ENCODE data around the gene ETV6. TPM values are rescaled to one million over a fixed set of nuclear protein-coding genes. Genes with fewer than 3 reads are reported as not detected.

ETV6 gene
- total and polyA plus RNA-seq, 9 of the 15 experiments (the other 6 are each of a cell fraction or from before 2014, with no cell fraction given), result 0.81 to 12.7 (median 4.1) TPM

DNA sequence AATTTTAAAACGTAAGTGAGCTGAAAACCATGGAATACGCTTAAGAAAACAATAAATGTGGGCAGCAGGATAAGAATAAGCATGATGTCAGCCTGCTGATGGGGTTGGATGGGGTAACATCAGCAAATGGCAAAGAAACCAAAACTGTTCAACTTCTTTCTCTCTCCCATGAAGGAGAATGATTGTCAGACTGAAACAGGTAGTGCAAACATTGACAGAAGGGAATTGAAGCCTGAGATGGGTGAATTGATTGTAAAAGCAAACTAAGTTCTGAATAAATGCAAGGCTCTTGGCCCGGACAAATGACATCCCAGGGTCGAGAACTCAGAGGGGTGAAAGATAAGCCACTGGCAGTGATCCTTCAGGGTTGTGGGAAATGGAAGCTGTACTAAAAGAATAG lies 182.6 kb downstream of the ETV6 start:
- Histone ChIP-seq H4K20me1 (replicated peaks; ENCODE audit: control insufficient read depth, insufficient read depth, low read length) (no peaks in the 10 kb centered on the region), H2AFZ (ENCODE audit: low read depth, low read length) (no peak overlapping the region), H3K36me3 (ENCODE audit: control insufficient read depth, insufficient read depth, low read length) (no peaks in the 10 kb centered on the region), H3K9me1 (ENCODE audit: control insufficient read depth, insufficient read depth, low read length) (no peaks in the 10 kb centered on the region), H3K9ac (ENCODE audit: insufficient read depth in 1 of 2, low read depth in 2 of 2, low read length in 2 of 2) (no peak overlapping the region), H3K4me2 (ENCODE audit: insufficient read depth, low read length) (no peak overlapping the region), H3K4me1 (replicated peaks in 1 of 2; ENCODE audit: control insufficient read depth in 2 of 2, insufficient read depth in 2 of 2, low read length in 2 of 2) (peaks cover 7 to 24% of the 10 kb centered on the region in 2 experiments; a peak in 4 of 5 replicates), H3K4me3 (no peak overlapping the region), H3K27ac (ENCODE audit: extremely low read depth, low read depth, low read length) (no peak overlapping the region), H3K79me2 (ENCODE audit: control insufficient read depth, insufficient read depth, low read length) (no peaks in the 10 kb centered on the region), H3K27me3 (ENCODE audit: control insufficient read depth in 2 of 2, insufficient read depth in 2 of 2, low read length in 2 of 2) (no peaks in the 10 kb centered on the region), H3K9me3 (replicated peaks; ENCODE audit: control insufficient read depth, insufficient read depth, low read depth, low read length) (no peaks in the 10 kb centered on the region)
- ATAC-seq, result no peak
- no peak for DNase-seq (ENCODE audit: extremely low read depth in 1 of 4, low spot score in 3 of 4)
- TF ChIP-seq ZBTB17 (CRISPR knock-in tag; IDR thresholded peaks at IDR 0.05) (no peak), FIP1L1 (IDR thresholded peaks at IDR 0.05; ENCODE audit: low read depth, low read length, poor library complexity, severe bottlenecking) (no peak), ATF1 (CRISPR knock-in tag; IDR thresholded peaks at IDR 0.05) (no peak), ATF1 (tag; IDR thresholded peaks at IDR 0.05) (no peak), NONO (IDR thresholded peaks at IDR 0.05; ENCODE audit: low read depth in 2 of 2, low read length in 1 of 2) (no peak), CXXC5 (CRISPR knock-in tag; IDR thresholded peaks at IDR 0.05) (no peak), HSF4 (CRISPR knock-in tag; IDR thresholded peaks at IDR 0.05; ENCODE audit: borderline replicate concordance) (no peak), TRIM28 (IDR thresholded peaks at IDR 0.05) (no peak), TCF7 (IDR thresholded peaks at IDR 0.05; ENCODE audit: borderline replicate concordance) (no peak), EGR1 (conservative IDR thresholded peaks at IDR 0.05) (no peak), ZSCAN29 (IDR thresholded peaks at IDR 0.05) (no peak), U2AF1 (optimal IDR thresholded peaks at IDR 0.05; ENCODE audit: low read depth, low read length) (no peak), ZNF253 (CRISPR knock-in tag; conservative IDR thresholded peaks at IDR 0.05) (no peak), LEF1 (IDR thresholded peaks at IDR 0.05) (no peak), MIER1 (IDR thresholded peaks at IDR 0.05; ENCODE audit: low read depth) (no peak), ARID2 (IDR thresholded peaks at IDR 0.05) (no peak), ZNF347 (CRISPR knock-in tag; IDR thresholded peaks at IDR 0.05; ENCODE audit: low read depth) (no peak), MEF2A (IDR thresholded peaks at IDR 0.05; ENCODE audit: control insufficient read depth, low read depth, low read length) (no peak), KDM2B (CRISPR knock-in tag; IDR thresholded peaks at IDR 0.05) (no peak)
- TF ChIP-seq, protein P1, sequence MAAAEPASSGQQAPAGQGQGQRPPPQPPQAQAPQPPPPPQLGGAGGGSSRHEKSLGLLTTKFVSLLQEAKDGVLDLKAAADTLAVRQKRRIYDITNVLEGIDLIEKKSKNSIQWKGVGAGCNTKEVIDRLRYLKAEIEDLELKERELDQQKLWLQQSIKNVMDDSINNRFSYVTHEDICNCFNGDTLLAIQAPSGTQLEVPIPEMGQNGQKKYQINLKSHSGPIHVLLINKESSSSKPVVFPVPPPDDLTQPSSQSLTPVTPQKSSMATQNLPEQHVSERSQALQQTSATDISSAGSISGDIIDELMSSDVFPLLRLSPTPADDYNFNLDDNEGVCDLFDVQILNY (CRISPR knock-in tag; IDR thresholded peaks at IDR 0.05), result no peak
- TF ChIP-seq, protein P2, sequence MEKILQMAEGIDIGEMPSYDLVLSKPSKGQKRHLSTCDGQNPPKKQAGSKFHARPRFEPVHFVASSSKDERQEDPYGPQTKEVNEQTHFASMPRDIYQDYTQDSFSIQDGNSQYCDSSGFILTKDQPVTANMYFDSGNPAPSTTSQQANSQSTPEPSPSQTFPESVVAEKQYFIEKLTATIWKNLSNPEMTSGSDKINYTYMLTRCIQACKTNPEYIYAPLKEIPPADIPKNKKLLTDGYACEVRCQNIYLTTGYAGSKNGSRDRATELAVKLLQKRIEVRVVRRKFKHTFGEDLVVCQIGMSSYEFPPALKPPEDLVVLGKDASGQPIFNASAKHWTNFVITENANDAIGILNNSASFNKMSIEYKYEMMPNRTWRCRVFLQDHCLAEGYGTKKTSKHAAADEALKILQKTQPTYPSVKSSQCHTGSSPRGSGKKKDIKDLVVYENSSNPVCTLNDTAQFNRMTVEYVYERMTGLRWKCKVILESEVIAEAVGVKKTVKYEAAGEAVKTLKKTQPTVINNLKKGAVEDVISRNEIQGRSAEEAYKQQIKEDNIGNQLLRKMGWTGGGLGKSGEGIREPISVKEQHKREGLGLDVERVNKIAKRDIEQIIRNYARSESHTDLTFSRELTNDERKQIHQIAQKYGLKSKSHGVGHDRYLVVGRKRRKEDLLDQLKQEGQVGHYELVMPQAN (IDR thresholded peaks at IDR 0.05; ENCODE audit: borderline replicate concordance), result no peak
- CTCF ChIA-PET (ENCODE audit: low intra/inter-chr PET ratio), result no interaction called here
- intact Hi-C loops (cut with micrococcal nuclease) (no loop called here), in situ Hi-C loops (cut with MboI) (no loop called here)
- no TSS peak for BruUV-seq (replicated peaks)
- POLR2A ChIA-PET, result interaction anchor here (1.2 kb wide), 1 partner anchor 9 kb away, joined by 4 read pairs; no protein-coding TSS in a partner anchor
- WGBS (ENCODE audit: insufficient coverage, low coverage, missing lambda C conversion rate), result 33% methylated on average over 4 of the region's 4 CpGs
- FAIRE-seq, result no peak
